ENCODE results near the gene EPHB2.

Gene EPHB2

GRCh38 chr1:22794647-22795365 is 84.2 kb downstream of the EPHB2 start:
- in situ Hi-C loops (cut with HindIII; ENCODE audit: low sequenced_read_pairs), result no loop called here

- in situ Hi-C loops (cut with HindIII; ENCODE audit: low sequenced_read_pairs), result no loop called here
Observed at GRCh38 chr1:22795366-22795714, 84.7 kb downstream of the EPHB2 start.

GRCh38 chr1:22796642-22797041 is 86.0 kb downstream of the EPHB2 start:
- in situ Hi-C loops (cut with HindIII; ENCODE audit: low sequenced_read_pairs), result no loop called here

GRCh38 chr1:22798083-22798482 is 87.4 kb downstream of the EPHB2 start:
- in situ Hi-C loops (cut with HindIII; ENCODE audit: low sequenced_read_pairs), result no loop called here

GRCh38 chr1:22799971-22800370 is 89.3 kb downstream of the EPHB2 start:
- in situ Hi-C loops (cut with HindIII; ENCODE audit: low sequenced_read_pairs), result no loop called here

- in situ Hi-C loops (cut with HindIII; ENCODE audit: low sequenced_read_pairs), result no loop called here
Observed at GRCh38 chr1:22800629-22801028, 90.0 kb downstream of the EPHB2 start.

- in situ Hi-C loops (cut with HindIII; ENCODE audit: low sequenced_read_pairs), result no loop called here
Observed at GRCh38 chr1:22801347-22801746, 90.7 kb downstream of the EPHB2 start.

- in situ Hi-C loops (cut with HindIII; ENCODE audit: low sequenced_read_pairs), result no loop called here
Observed at GRCh38 chr1:22801761-22802160, 91.1 kb downstream of the EPHB2 start.

GRCh38 chr1:22803833-22804232 is 93.2 kb downstream of the EPHB2 start:
- in situ Hi-C loops (cut with HindIII; ENCODE audit: low sequenced_read_pairs), result no loop called here

GRCh38 chr1:22804406-22804805 is 93.8 kb downstream of the EPHB2 start:
- in situ Hi-C loops (cut with HindIII; ENCODE audit: low sequenced_read_pairs), result no loop called here

GRCh38 chr1:22804969-22805671 is 94.5 kb downstream of the EPHB2 start:
- in situ Hi-C loops (cut with HindIII; ENCODE audit: low sequenced_read_pairs), result loop anchor here (5.0 kb wide), 4 partner anchors 47 to 98 kb away; no protein-coding TSS in a partner anchor

GRCh38 chr1:22805672-22806038 is 95.0 kb downstream of the EPHB2 start:
- in situ Hi-C loops (cut with HindIII; ENCODE audit: low sequenced_read_pairs), result loop anchor here (5.0 kb wide), 4 partner anchors 47 to 98 kb away; no protein-coding TSS in a partner anchor

- in situ Hi-C loops (cut with HindIII; ENCODE audit: low sequenced_read_pairs), result loop anchor here (5.0 kb wide), 4 partner anchors 46 to 99 kb away; no protein-coding TSS in a partner anchor
Observed at GRCh38 chr1:22806584-22806983, 95.9 kb downstream of the EPHB2 start.

GRCh38 chr1:22807340-22807739 is 96.7 kb downstream of the EPHB2 start:
- in situ Hi-C loops (cut with HindIII; ENCODE audit: low sequenced_read_pairs), result loop anchor here (5.0 kb wide), 4 partner anchors 45 to 100 kb away; no protein-coding TSS in a partner anchor

GRCh38 chr1:22808186-22808675 is 97.6 kb downstream of the EPHB2 start:
- in situ Hi-C loops (cut with HindIII; ENCODE audit: low sequenced_read_pairs), result loop anchor here (5.0 kb wide), 4 partner anchors 44 to 101 kb away; no protein-coding TSS in a partner anchor

GRCh38 chr1:22808676-22809483 is 98.2 kb downstream of the EPHB2 start:
- in situ Hi-C loops (cut with HindIII; ENCODE audit: low sequenced_read_pairs), result loop anchor here (5.0 kb wide), 4 partner anchors 43 to 102 kb away; no protein-coding TSS in a partner anchor

GRCh38 chr1:22809783-22810182 is 99.1 kb downstream of the EPHB2 start:
- in situ Hi-C loops (cut with HindIII; ENCODE audit: low sequenced_read_pairs), result loop anchor here (5.0 kb wide), 4 partner anchors 43 to 102 kb away; no protein-coding TSS in a partner anchor

- in situ Hi-C loops (cut with HindIII; ENCODE audit: low sequenced_read_pairs), result no loop called here
Observed at GRCh38 chr1:22810378-22810777, 99.7 kb downstream of the EPHB2 start.

- in situ Hi-C loops (cut with HindIII; ENCODE audit: low sequenced_read_pairs), result no loop called here
Observed at GRCh38 chr1:22812092-22812880, 101.6 kb downstream of the EPHB2 start.
